HG03354 (cell line): ENCODE data around the gene LRMDA.

Experiments
- ATAC-seq: cut with Tn5 transposase; IDR thresholded peaks from one replicate; pipeline ENCODE4 v1.9.1; 2021; ENCODE audit warnings: mild to moderate bottlenecking; ENCODE audit not compliant: unreplicated experiment, poor library complexity, severe bottlenecking

The LRMDA gene

DNA sequence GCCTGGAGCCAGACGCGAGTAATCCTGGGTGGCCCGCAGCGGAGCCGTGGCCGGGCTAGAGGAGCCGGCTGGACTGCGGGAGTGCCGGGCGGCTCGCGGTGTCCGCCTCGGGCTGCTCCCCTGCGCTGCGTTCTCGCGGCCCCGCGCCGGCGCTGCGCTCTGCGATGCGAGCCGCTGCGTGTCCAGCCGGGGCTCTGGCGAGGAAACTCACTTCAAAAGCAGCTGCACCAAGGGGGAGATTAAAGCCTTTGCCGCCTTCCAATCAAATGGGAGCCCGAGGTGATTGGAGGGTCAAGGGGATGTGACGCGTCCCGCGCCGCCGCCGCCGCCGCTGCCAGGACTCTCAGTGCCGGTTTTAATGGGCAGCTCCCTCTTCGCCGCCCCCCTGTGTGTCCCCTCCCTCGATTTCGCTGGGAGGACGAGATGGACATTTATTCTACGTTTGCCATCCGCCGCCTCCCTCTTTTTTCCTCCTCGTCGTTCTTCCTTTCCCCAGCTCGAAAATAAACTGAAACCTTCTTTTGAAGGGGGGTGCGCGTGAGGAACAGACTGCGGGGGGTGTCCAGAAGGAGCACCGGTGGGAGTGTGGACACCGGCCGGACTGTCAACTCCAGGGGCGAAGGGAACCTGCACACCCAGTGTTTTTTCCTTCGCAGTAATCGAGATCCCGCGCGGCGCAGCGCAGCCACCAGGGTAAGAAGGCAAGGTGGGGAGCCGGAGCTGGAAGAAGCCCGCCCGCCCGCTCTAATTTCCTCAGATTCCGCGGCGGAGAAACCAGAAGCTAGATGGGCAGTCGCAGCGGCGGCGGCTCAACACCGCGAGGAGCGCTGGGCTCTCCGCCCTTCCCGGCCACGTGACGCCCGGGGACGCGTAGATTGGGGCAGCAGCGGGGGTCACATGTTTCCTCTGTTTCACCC lies 29.6 kb upstream of the LRMDA start, which contains the start of gene ZNF503:
Gene ZNF503 (minus strand): TSS at position 196 of the 917 bp plus-strand sequence. CDS start 345 bp downstream, outside the sequence.
- ATAC-seq: peak; percentile 61

GRCh38 chr10:75402486-75403143 lies 28.8 kb upstream of the LRMDA start:
- ATAC-seq: peak; percentile 17

GRCh38 chr10:75403144-75403938 lies 28.1 kb upstream of the LRMDA start:
- no peak for ATAC-seq

DNA sequence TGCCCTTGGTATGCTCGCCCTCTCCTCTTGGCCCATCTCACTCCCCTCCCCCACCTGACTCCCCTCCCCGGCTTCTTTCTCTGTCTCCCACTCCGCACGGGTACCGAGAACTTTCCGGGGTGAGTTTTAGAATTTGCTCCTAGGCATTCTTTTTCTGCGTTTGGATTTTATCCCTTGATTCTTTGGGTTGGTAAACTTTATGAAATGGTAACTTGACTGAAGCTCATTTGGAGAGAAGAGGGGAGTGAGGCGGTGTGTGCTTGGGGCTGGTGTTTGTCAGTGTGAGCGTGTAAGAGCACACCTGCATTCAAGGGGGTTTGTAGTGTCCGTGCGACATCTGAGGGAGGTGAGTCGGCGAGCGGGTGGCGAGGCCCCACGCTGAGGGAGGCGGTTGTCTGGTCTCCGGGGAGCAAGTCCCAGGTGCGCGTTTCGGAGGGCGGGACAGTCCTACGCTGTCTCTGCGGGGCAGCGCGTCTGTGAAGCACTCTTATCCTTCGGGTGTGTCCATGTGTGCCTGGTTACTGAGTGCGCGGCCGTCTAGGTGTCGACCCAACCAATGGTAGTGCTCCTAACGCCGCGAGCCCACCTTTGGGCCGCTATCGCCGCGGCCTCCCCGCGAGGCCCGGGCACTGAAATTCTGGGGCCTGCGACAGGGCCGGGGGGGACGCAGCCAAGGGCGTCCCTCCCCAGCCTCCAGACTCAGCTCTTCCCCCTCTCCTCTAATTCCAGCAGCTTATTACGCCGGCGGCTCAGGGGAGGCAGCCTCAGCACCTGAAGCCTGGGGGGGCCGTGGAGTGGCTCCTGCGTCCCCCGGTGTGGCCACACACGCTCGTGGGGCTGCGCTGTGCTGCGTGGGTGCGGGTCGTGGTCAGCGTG lies 27.2 kb upstream of the LRMDA start:
- no peak for ATAC-seq

GRCh38 chr10:75404815-75405597 lies 26.4 kb upstream of the LRMDA start:
- no peak for ATAC-seq

- ATAC-seq: no peak
These were observed 25.6 kb upstream of the LRMDA start for GRCh38 chr10:75405598-75406461.

DNA sequence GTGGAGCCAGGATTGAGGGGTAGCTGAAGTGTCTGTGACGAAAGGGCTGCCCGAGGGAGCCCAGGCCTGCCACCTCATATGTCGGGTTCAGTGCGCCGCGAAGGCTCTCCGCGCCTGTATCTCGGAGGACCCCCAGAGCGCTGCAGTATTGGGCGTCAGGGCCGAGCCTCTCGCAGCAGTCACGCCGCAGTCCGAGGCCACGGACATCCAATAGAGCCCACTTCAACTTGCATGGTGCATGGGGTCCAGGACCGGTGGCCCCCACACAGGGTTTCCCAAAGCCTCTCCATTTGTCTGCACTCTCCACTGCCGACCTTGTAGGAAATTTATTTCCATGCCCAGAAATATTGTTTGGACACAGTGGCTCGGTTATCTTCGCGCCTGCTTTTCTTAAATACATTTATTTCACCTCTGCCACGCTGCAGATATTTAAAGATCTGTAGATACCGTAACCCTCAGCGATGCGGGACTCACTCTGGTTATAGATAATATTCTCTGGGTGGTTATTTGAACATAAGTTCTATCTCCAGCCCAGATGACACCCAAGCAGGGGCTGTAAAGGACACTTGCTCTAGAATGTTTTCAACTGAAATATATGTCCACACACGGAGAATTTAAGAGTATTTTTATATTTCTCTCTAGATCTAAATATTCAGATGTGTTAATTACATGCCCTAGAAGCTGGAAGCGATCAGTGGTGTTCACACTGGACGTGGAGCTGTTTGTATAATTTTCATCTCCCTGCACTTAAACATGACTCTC lies 24.8 kb upstream of the LRMDA start:
- ATAC-seq: no peak

DNA sequence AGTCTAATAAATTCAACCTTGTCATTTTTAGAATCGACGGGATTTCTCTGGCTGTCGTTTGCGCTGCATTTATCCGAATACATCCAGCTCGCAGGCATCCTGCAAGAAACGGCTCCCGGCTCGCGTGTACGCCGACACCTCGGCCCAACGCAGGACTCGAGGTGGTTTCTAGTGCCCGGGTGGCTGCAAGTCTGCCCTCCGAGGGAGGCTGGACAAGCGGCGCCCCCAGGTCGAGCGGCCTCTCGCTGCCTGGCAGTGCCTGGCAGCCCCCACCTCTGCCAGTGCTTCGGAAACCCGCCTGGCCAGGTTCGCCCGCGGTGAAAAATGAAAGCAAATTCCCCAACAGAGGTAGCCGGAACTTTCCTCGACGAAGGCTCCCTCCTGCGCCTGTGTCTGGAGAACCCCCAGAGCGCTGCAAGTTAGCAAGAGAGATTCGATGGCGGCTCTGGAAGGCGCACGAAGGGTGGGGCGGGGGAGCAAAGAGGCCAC lies 24.2 kb upstream of the LRMDA start:
- ATAC-seq: no peak

GRCh38 chr10:75407713-75408508 lies 23.5 kb upstream of the LRMDA start:
- no peak for ATAC-seq

- ATAC-seq: no peak
These were observed 22.9 kb upstream of the LRMDA start for GRCh38 chr10:75408509-75408875.

DNA sequence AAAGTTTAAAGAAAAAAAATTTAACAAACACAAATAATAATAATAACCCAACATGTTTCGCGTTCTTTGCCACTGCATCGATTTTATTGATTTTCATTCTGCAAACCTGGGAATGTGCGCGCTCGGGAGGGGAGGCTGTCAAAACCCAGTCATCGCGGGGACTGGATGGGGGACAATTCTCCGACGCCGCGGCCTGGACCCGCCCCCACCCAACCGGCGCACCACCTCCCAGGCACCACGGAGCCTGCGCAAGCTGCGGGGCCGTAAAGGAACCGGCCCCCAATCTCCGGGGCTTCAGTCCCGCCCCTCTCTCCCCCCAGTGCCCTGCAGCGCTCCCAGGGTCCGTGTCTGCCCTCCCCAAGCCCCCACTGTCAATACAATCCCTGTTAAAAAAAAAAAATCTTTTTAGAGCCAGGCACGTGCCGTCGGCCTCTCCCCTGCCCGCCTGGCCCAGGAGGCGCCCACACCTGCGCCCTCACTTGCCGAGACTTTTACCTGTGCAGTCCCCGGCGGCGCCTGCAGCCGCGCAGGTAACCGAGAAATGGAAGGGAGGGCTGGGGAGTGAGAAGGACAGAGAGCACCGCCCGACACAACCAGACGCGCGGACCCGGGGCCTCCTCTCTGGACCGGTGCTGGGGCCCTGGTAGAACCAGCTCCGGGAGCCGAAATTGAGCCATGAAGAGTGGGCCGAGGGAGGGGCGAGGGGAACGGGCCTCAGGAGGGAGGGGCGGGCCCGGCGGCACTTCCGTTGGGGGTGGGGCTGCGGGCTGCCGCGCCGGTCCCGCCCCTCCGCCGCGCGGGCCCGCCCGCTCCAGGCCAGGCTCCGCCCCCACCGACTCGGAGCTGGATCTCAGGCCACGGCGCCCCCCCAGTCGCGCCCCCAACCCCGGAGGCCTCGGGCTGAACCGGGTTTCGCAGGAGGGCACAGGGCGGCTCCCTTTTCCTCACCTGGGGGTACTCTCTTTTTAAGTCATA lies 22.2 kb upstream of the LRMDA start:
- peak; percentile 59 for ATAC-seq

DNA sequence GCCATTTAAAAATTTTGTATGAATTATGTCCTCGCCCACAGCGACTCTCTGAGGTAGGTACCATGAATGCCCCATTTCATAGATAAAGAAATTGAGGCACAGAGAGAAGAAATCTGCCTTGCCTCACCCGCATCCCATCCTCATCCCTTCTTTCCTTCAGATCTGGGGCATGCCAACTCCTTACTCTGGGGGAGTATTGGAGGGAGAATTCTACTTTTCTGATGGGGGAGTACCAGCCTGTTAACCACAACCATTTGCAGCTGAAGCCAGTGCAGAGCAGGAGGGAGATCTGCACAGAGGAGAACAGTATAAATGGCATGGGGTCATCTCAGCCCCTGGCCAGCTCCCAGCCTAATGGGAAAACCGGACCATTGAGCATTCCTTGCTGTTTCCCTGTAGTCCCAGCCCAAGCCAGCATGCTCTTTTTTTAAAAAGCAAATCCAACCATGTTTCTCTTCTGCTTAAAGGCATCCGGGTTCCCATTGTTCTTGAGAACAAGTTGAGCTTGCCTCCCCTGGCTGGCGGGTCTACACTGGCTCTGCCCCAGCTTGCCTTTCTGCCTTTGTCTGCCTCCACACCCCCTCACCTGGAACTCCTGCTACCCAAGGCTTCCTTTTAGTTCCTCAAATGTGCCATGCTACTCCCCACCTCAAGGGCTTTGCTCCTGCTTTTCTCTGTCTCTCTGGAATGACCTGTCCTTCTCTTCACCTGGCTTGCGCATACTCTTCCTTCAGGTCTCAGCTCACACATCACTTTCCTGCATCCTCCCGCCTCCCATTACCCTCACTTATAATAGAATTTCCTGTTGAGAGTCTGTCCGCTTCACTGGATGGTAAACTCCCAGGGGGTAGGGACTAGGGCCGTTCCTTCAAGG lies 21.1 kb upstream of the LRMDA start:
- no peak for ATAC-seq

DNA sequence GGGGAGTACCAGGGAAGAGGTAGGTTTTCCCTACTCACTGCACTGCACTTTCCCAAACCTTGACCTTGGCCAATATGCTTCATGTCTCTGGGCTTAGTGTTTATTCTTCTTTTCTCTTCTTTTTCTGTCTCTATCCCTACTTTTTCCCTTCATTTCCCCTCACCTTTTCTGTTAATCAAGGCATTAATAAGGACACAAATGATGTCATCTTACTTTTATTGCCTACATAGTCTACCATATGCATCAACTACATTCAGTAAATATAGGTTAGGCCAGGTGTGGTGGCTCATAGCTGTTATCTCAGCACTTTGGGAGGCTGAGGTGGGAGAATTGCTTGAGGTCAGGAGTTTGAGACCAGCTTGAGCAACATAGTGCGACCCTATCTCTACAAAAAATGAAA lies 16.9 kb upstream of the LRMDA start:
- ATAC-seq: no peak

GRCh38 chr10:75417522-75417927 lies 13.9 kb upstream of the LRMDA start:
- ATAC-seq: no peak
